Cardiac fibroblast (primary cell): ENCODE results near the gene ACTN1.

Experiments used
- DNase-seq, 2 donors: peaks; one replicate each; pipeline versions ENCODE4 v3.0.0 to v3.0.0-alpha.2; 2010; ENCODE audit warnings: low read depth in 2 of 2
- H3K4me3 ChIP-seq, 2 donors: replicated peaks in 1 of 2; 1 replicate in 1 of 2; 2 replicates in 1 of 2; pipeline ENCODE4 v1.5.1; 2011; ENCODE audit warnings: low read depth in 2 of 2, low read length in 2 of 2, mild to moderate bottlenecking in 2 of 2, moderate library complexity in 1 of 2
- TF ChIP-seq, protein P1 (sequence below): IDR thresholded peaks from one replicate; pipeline ENCODE4 v1.5.1; 2011; ENCODE audit warnings: low read depth, mild to moderate bottlenecking, low read length, inconsistent platforms

Gene ACTN1

DNA sequence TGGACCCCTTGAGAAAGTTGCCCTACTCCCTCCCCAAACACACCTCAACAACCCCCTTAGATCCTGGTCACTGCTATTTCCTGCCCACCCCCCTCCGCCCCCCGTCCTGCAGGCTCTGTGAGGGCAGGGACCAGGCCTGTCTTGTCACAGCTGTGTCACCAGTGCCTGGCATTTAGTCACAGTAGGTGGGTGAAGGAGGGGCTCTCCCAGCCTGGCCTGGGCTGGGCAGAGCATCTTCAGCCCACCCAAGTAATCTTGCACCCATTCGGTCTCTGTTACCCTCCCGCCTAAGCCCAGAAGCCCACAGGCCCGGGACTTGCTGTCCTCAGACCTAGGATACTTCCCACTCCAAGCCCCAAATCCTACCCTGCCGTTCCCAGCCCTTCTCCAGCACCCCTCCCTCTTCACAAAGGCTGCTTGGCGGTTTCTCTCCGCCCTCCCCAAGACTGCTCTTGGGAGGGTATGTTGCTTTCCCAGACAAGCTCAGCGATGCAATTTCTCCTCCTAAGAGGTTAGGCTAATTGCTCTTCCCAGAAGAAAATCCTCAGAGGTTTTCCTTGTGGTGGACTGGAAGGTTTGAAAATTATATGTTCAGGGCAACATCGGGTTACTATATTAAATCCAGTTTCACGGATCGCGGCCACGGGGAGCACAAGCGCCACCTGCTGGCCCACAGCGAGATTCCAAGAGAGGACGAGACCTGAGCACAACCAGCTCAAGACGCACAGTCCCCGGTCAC lies 135.5 kb downstream of the ACTN1 start:
- H3K4me3 ChIP-seq = peak overlapping the region; percentile 13 to 30
- DNase-seq = peak; percentile 76 to 82
- TF ChIP-seq, protein P1, sequence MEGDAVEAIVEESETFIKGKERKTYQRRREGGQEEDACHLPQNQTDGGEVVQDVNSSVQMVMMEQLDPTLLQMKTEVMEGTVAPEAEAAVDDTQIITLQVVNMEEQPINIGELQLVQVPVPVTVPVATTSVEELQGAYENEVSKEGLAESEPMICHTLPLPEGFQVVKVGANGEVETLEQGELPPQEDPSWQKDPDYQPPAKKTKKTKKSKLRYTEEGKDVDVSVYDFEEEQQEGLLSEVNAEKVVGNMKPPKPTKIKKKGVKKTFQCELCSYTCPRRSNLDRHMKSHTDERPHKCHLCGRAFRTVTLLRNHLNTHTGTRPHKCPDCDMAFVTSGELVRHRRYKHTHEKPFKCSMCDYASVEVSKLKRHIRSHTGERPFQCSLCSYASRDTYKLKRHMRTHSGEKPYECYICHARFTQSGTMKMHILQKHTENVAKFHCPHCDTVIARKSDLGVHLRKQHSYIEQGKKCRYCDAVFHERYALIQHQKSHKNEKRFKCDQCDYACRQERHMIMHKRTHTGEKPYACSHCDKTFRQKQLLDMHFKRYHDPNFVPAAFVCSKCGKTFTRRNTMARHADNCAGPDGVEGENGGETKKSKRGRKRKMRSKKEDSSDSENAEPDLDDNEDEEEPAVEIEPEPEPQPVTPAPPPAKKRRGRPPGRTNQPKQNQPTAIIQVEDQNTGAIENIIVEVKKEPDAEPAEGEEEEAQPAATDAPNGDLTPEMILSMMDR = peak; percentile 94

DNA sequence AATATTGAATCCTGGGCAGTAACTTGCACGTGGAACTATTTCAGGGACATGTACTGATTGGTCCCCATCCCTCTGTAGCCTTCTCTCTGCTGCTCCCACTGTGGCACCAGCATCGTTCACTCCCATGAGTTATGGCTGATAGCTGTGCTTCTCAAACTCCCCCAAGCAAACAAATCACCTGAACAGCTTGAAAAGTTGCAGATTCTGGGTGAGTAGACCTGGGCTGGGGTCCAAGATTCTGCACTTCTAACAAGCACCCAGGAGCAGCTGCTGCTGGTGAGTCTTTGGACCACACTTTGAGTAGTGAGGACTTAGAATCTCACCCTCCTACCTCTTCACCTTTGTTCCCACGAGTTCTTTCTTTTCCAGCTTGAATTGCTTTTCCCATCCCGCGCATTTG lies 136.8 kb downstream of the ACTN1 start:
- no peak for DNase-seq
- H3K4me3 ChIP-seq = no peak overlapping the region
- TF ChIP-seq, protein P1 = no peak

DNA sequence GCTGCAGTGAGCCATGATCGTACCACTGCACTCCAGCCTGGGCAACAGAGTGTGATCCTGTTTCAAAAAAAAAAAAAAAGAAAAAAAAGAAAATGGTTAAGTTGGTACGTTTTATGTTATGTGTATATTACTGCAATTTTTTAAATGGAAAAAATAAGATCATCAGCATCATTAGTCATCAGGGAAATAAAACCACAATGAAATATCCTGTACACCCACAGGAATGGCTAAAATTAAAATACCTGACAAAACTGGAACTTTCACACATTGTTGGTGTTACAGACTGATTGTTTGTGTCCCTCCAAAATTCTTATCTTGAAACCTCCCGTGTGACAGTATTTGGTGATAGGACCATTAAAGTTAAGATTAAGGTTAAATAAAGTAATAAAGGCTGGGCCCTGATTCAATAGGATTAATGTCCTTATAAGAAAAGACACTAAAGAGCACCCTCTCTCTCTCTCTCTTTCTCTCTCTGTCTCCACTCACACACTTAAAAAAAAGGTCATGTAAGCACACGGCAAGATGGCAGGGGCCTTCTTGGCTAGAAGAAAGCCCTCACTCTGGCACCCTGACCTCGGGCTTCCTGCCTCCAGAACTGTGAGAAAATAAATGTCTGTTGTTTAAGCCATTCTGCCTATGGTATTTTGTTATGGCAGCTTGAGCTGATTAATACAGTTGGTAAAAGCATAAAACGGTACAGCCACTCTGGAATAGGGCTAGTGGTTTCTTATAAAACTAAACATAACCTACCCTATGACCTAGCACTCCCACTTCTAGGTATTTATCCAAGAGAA lies 137.9 kb downstream of the ACTN1 start:
- DNase-seq = peak; percentile 44 to 49
- TF ChIP-seq, protein P1 = no peak

DNA sequence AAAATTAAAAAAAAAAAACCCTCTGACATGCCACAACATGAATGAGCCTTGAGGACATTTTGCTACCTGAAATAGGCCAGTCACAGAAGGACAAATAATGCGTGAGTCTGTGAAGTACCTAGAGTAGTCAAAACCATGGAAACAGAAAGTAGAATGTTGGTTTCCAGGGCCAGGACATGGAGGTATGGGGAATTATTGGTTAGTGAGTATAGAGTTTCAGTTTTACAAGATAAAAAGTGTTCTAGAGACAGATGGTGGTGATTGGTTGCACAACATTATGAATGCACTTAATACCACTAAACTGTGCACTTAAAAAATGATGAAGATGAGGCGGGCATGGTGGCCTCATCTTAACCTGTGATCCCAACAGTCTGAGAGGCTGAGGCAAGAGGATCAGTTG lies 138.6 kb downstream of the ACTN1 start:
- TF ChIP-seq, protein P1 = no peak
- DNase-seq = no peak

More for the DNA sequence above, 137.9 kb downstream of the ACTN1 start:
- H3K4me3 ChIP-seq = no peak overlapping the region

DNA sequence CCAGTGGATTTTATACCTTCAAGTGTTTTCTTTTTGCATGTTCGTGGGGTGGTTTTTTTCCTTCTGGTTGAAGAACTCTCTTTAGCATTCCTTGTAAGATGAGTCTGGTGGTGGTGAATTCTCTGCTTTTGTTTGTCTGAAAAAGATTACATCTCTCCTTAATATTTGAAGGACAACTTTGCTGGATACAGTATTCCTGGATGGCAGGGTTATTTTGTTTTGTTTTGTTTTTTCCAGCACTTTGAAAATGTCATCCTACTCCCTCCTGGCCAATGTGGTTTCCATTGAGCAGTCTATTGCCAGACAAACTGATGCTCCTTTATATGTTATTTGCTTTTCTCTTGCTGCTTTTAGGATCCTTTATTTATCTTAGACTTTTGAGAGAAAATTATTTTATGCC lies 143.0 kb downstream of the ACTN1 start:
- no peak for DNase-seq
- TF ChIP-seq, protein P1 = no peak
- no peak overlapping the region for H3K4me3 ChIP-seq

More for the DNA sequence above, 138.6 kb downstream of the ACTN1 start:
- no peak overlapping the region for H3K4me3 ChIP-seq

DNA sequence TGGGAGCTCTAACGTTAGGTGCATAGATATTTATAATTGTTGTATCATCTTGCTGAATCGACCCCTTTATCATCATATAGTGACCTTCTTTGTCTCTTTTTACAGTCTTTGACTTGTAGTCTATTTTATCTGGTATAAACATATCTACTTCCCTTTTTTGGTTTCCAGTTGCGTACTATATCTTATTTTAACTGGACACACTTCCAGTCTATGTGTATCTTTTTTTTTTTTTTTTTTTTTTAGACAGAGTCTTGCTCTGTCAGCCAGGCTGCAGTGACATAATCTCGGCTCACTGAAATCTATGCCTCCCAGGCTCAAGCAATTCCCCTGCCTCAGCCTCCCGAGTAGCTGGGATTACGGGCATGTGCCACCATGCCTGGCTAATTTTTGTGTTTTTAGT lies 144.3 kb downstream of the ACTN1 start:
- TF ChIP-seq, protein P1 = no peak
- H3K4me3 ChIP-seq = no peak overlapping the region
- no peak for DNase-seq
